Measurements from ENCODE around the gene CAPN15. TPM values are rescaled to one million over a fixed set of nuclear protein-coding genes. Genes with fewer than 3 reads are reported as not detected.
"Not testable (repeated sequence)": the region's sequence is repeated elsewhere in the genome, so short reads cannot be mapped to it uniquely, and the experiment has no call there.

Gene CAPN15
- total and polyA plus RNA-seq, 11 donors: 12.0 to 35.5 (median 20.3) TPM

DNA sequence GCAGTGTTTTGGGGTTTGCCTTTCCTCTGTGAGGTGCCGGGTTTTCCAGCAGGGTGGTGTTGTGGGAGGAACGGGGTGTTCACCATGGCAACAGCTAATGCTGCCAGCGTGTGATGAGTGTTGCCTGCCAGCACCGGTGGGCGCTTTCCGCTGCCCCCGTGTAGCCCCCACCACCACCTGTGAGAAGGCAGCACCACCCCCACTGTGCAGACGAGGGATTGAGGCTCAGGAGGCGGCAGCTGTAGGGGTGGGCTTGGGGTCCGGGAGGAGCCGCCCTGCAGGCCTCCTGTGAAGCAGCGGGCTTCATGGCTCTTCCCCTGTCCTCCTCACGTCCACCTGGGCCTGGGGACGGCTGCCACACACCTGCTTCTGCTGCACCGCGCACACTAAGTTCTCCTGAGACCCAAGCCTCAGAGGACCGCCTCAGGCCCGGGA, 67.6 kb downstream of the CAPN15 start:
- Histone ChIP-seq H3K27me3 (no peaks in the 10 kb centered on the region), H3K27ac (no peak overlapping the region), H3K9me3 (no peaks in the 10 kb centered on the region), H3K36me3 (peaks cover 0 to 17% (median 6%) of the 10 kb centered on the region in 9 donors), H3K4me1 (peaks cover 0 to 36% (median 12%) of the 10 kb centered on the region in 12 donors), H3K4me3 (no peak overlapping the region)
- peak in 1 of 5 donors; percentile 26 for DNase-seq
- ATAC-seq: no peak
- intact Hi-C loops (cut with DNase I): loop anchor here in 1 of 10 donors (5.0 kb wide), 1 partner anchor 37 kb away; the partner anchor contains the start of gene WFIKKN1
- 85 to 92% (median 89%) methylated on average over 10 to 18 of the region's 18 CpGs for WGBS, 4 donors
- TF ChIP-seq POLR2A (IDR thresholded peaks at IDR 0.05): no peak
- TF ChIP-seq, protein P1, sequence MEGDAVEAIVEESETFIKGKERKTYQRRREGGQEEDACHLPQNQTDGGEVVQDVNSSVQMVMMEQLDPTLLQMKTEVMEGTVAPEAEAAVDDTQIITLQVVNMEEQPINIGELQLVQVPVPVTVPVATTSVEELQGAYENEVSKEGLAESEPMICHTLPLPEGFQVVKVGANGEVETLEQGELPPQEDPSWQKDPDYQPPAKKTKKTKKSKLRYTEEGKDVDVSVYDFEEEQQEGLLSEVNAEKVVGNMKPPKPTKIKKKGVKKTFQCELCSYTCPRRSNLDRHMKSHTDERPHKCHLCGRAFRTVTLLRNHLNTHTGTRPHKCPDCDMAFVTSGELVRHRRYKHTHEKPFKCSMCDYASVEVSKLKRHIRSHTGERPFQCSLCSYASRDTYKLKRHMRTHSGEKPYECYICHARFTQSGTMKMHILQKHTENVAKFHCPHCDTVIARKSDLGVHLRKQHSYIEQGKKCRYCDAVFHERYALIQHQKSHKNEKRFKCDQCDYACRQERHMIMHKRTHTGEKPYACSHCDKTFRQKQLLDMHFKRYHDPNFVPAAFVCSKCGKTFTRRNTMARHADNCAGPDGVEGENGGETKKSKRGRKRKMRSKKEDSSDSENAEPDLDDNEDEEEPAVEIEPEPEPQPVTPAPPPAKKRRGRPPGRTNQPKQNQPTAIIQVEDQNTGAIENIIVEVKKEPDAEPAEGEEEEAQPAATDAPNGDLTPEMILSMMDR (IDR thresholded peaks at IDR 0.05): no peak

DNA sequence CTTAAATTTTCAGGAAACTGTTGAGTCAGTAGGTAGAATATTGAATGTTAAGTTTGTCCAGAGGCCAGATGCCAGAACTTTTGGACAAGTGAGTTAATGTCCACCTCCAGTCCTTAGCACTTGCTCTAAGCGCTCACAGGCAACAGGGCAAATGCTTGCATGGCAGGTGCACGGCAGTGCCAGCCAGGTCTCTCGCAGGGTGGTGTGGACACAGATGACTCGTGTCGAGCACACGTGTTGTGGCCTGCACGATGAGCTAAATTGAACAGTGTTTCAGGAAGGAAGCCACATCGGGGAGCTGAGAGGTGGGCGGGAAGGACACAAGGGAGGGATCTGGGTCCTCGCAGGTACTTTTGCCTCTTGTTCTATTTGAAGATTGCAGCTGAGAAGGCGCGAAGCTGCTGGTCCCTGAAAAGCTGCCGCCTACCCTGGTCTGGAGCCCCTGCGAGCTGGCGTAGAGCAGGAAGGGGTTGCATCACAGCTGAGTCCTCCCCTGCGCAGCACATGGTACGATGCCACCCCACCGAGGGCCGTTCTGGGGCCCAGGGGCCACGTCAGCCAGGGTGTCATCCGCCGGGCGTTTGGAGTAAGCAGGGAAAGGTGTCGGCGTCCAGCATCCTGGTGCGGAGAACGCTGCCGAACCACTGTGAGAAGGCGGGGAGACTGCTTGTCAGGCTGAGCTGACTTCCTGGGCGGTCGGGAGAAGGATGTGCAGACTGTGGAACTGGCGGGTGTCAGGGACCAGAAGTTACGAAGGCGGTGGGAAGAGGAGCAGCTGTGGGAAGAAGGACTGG, 68.6 kb downstream of the CAPN15 start:
- intact Hi-C loops (cut with DNase I): loop anchor here in 1 of 10 donors (5.0 kb wide), 1 partner anchor 36 kb away; the partner anchor contains the start of gene WFIKKN1
- H3K36me3 ChIP-seq: peaks cover 0 to 24% (median 6%) of the 10 kb centered on the region in 9 donors
- DNase-seq (peak in 1 of 5 donors; percentile 19), ATAC-seq (no peak)
- no peaks in the 10 kb centered on the region for H3K27me3 ChIP-seq
- no peak overlapping the region for H3K4me3 ChIP-seq
- H3K9me3 ChIP-seq: no peaks in the 10 kb centered on the region
- peaks cover 0 to 28% (median 8%) of the 10 kb centered on the region in 12 donors for H3K4me1 ChIP-seq
- WGBS, 4 donors: 87 to 91% (median 90%) methylated on average over 34 of the region's 34 CpGs
- TF ChIP-seq, protein P1 (IDR thresholded peaks at IDR 0.05): no peak
- TF ChIP-seq POLR2A (IDR thresholded peaks at IDR 0.05): no peak
- H3K27ac ChIP-seq: no peak overlapping the region

DNA sequence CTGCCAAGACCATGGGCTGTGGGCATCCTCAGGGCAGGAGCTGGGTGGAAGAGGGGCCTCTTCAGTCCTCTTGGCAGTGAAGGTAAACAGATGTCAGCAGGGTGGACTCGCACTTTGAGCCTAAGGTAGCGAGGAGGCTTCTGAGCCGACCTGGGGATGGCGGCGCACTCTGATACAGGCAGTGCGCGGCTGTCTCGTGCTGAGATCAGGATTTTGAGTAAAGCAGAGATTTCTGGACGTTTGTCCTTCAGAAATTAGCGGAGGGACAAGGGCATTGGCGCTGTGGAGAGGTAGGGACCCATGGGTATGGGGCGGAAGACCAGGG, 69.2 kb downstream of the CAPN15 start:
- intact Hi-C loops (cut with DNase I): loop anchor here in 1 of 10 donors (5.0 kb wide), 1 partner anchor 36 kb away; the partner anchor contains the start of gene WFIKKN1
- H3K4me1 ChIP-seq: peaks cover 0 to 22% (median 5%) of the 10 kb centered on the region in 12 donors
- peaks cover 0 to 24% (median 6%) of the 10 kb centered on the region in 9 donors for H3K36me3 ChIP-seq
- no peak for DNase-seq
- no peaks in the 10 kb centered on the region for H3K27me3 ChIP-seq
- no peak for TF ChIP-seq POLR2A (IDR thresholded peaks at IDR 0.05)
- TF ChIP-seq, protein P1 (IDR thresholded peaks at IDR 0.05): no peak
- no peak overlapping the region for H3K27ac ChIP-seq
- H3K4me3 ChIP-seq: no peak overlapping the region
- 94 to 96% (median 96%) methylated on average over 12 of the region's 12 CpGs for WGBS, 4 donors
- no peaks in the 10 kb centered on the region for H3K9me3 ChIP-seq
- no peak for ATAC-seq

DNA sequence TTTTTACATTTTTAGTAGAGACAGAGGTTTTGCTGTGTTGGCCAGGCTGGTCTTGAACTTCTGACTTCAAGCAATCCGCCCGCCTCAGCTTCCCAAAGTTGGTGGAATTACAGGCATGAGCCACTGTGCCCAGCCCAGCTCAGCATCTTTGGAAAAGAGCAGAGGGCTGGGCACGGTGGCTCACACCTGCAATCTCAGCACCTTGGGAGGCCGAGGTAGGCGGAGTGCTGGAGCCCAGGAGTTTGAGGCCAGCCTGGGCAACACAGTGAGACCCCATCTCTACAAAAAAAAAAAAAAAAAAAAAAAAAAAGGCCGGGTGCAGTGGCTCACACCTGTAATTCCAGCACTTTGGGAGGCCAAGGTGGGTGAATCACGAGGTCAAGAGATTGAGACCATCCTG, 70.1 kb downstream of the CAPN15 start:
- WGBS, 4 donors: 96 to 98% (median 97%) methylated on average over 6 to 7 of the region's 7 CpGs
- not testable (repeated sequence) for DNase-seq, H3K27ac ChIP-seq, H3K4me3 ChIP-seq, H3K9me3 ChIP-seq, H3K27me3 ChIP-seq, ATAC-seq
- intact Hi-C loops (cut with DNase I): loop anchor here in 1 of 10 donors (5.0 kb wide), 1 partner anchor 35 kb away; the partner anchor contains the start of gene WFIKKN1
- Histone ChIP-seq H3K36me3 (peaks cover 0 to 22% (median 6%) of the 10 kb centered on the region in 9 donors), H3K4me1 (peaks cover 0 to 13% (median 0%) of the 10 kb centered on the region in 12 donors)

Measured in heart left ventricle (tissue), 16 donors.